ENCODE data around the gene C4orf50.
A peak's percentile ranks its signal among the peaks of the same experiment; 100 is the strongest.

C4orf50 gene

DNA sequence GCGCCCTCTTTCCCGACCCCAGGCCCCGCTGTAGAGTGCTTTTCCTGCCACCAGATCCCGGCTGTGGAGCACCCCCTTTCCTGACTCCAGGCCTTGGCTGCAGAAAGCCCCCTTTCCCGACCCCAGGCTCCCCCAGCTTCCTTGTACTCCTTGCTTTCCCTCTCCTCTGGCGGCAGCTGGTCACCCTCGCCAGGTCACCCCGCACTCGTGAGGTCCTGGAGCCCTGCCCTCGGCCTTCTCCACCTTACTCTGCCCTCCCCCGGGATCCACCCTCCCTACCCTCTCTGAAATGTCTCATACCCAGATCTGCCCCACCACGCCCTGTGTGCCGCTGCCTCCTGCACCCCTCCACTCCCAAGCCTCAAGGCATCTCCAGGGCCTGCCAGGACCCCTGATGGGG, 25.0 kb upstream of the C4orf50 start:
- no peak for DNase-seq

GRCh38 chr4:6042293-6043063, 24.2 kb upstream of the C4orf50 start:
- DNase-seq, result no peak

GRCh38 chr4:6041800-6042199, 23.6 kb upstream of the C4orf50 start:
- DNase-seq, result no peak

- no peak for DNase-seq
Observed at GRCh38 chr4:6038711-6039110, 20.5 kb upstream of the C4orf50 start.

DNA sequence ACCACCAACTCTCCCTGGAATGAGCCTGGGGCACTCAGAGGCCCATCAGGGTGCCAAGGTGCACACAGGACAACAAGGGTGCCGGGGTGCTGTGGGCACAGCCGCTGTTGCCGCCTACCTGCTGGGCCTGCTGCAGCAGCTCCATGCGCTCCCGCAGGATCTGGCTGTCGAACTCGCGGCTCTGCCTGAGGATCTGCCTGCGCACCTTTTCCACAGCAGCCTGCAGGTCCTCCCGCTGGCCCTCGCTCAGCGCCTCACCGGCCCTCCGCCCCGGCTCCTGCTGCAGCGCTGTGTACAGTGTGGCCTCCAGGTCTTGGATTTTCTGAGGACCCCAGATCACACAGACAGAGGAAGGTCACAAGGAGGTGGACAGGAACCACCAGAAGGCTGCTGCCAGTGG, 17.6 kb upstream of the C4orf50 start:
- DNase-seq, result no peak

DNA sequence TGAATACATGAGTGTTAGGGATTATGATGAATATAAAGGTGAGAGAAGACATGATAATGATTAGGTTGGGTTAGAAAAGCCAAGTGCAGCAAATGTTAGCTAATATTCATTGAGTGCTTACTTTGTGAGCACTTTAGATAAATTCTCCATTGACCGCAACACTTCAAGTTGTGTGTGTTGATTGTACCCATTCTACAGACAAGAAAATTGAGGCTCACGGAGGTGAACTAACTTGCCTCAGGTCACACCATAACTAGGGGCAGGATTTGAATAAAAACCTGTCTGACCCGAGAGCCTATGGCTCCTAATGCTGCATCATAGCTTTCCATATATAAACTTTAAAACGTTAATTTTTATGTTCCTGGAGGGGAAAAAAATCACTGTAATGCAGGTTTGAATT, 15.2 kb upstream of the C4orf50 start:
- no peak for DNase-seq

- no peak for DNase-seq
Observed at GRCh38 chr4:6032249-6033244, 14.3 kb upstream of the C4orf50 start.

- DNase-seq, result no peak
Observed at GRCh38 chr4:6031846-6032245, 13.6 kb upstream of the C4orf50 start.

DNA sequence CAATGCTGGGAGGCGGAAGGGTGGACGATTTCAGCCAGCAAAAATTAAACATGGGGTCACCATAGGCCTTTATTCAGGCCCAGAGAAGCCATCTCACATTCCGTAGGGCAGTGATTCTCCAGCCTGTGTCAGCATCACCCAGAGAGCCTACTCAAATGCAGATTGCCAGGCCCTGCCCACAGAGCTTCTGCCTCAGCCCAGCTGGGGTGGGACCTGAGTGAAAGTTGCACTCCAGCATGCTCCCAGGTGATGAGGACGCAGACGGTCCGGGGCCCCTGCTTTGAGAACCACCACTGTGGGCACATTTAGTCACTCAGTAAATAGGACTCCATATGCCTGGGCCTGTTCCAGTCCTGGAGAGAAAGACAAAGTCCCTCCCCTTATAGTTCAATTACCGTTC, 12.4 kb upstream of the C4orf50 start:
- no peak for DNase-seq

- no peak for DNase-seq
Observed at GRCh38 chr4:6029254-6029653, 11.0 kb upstream of the C4orf50 start.

- DNase-seq, result no peak
Observed at GRCh38 chr4:6028168-6028567, 9.9 kb upstream of the C4orf50 start.

DNA sequence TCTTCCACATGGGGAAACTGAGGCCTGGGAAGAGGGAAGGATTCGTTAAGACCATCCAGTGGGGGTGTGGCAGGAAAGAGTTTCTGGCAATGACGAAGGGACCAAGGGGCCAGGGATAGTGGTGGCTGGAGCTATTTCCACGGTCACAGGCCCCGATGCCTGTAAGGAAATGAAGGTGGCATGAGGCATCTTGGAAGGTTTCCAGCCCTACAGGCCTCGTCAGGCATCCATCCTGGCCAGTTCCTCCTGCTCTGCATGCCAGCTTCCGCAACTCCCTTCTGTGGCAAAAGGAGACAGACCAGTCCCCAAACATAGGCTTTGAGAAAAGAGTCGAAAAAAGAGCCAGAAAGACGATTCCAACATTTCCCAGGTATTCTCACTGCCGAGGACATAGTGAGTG, 9.2 kb upstream of the C4orf50 start:
- DNase-seq, result no peak

- DNase-seq, result no peak
Observed at GRCh38 chr4:6024313-6024960, 6.2 kb upstream of the C4orf50 start.

DNA sequence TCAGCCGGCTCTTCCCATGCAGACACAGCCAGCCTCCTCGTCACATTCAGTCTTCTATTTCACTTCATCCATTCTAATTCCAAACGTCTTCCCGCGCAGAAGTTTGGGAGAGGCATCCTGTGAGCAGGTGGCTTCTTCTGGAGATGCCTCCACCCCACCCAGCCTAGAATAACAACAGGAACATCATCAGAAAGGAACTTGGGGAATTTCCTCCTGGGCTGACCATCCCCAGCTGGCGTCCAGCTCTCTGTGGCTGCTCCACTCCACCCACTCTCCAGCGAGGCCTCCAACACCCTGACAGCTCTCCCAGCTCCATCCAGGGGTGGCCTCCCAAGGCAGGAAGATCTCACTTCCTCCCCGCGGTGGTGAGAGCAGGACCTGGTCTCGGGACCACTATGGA, 5.5 kb upstream of the C4orf50 start:
- DNase-seq, result no peak

GRCh38 chr4:6022607-6023288, 4.5 kb upstream of the C4orf50 start:
- no peak for DNase-seq

- DNase-seq, result no peak
Observed at GRCh38 chr4:6021831-6022606, 3.8 kb upstream of the C4orf50 start.

DNA sequence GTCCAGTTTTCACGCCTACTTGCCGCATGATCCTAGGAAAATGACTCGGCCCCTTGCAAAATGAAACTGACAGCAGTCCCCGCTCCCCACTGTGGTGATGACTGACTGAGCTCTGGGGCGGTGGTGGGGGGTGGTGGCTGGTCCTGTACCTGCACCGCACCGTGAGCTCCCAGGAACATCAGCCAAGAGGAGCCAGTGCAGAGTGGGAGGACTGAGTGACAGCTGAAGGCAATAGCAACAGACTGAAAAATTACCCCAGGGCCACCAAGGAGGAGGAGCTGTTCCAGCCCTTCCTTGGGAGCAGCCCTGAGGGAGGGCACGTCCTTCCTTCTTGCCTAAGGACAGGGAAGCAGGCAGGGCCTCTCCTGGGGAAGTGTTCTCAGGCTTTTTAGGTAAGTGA, 2.4 kb upstream of the C4orf50 start:
- no peak for DNase-seq

DNA sequence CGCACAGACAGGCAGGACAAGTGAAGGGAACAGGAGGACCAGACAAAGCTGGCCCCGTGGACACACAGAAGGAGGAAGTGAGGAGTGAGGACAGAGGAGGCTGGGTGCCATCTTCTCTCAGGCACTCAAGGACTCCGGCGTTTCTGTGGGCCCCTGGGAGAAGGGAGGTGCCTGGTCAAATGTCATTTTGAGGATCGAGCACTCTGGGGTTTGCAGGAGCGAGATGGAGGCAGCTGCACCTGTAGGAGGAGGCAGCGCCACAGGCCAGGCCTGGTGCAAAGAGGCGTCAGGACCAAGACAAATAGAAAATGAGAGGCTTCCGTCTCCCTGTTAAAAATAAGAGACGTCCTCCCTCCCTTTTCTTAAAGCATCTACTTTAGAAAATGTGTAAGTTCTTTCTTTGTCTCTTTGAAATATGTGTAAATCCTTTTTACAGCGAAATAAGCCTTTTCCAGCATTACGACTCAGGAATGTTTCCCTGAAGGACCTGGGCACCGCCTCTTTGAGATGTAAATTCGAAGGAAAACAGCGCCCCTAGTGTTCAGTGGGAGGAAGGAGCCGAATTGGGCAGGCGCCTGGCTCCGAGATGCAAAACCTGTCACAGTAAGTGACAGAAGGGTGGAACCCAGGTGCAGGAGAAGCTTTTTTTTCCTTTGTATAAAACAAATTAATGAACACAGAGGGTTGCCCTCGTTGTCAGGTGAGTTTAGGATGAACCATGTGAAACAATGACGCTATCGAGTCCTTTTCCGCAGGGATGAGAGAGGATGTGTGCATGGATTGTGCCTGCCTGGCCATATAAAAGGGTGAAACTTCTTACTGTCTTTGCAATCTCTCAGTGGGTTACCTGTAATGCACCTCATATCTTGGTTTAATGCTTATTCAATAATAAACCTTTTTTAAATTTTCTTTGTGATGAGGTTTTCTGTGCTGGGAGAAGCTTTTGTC, 1.4 kb upstream of the C4orf50 start:
- peak; percentile 54 for DNase-seq

- DNase-seq, result no peak
Observed at GRCh38 chr4:6017800-6018199, 431 bp downstream of the C4orf50 start.

- DNase-seq, result no peak
Observed at GRCh38 chr4:6017030-6017429, 1.2 kb downstream of the C4orf50 start.

DNA sequence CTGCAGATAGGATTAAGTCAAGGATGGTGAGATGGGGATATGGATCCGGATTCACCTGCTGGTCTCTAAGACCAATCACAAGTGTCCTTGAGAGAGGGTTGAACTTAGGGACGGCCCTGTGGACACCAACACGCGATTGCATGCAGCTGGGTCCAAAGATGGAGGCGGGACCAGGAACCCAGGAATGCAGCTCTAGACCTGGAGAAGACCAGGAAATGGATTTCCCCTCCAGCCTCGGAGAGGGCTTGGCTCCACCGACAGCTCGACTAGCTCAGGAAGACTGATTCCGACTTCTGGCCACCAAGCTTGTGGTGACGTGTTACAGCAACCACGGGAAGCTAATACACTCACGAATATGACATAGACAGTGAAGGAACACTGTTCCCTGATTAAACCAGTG, 4.7 kb downstream of the C4orf50 start:
- no peak for DNase-seq
